Hematopoietic multipotent progenitor cell treated with erythropoietin and hydrocortisone succinate and interleukin-3 and kit ligand, for 6 days (in vitro differentiated cells): ENCODE data around the gene RSPO1.
A peak's percentile ranks its signal among the peaks of the same experiment; 100 is the strongest.
"Not testable (repeated sequence)": the region's sequence is repeated elsewhere in the genome, so short reads cannot be mapped to it uniquely, and the experiment has no call there.

Source experiments
- DNase-seq: peaks from one replicate; pipeline ENCODE4 v3.0.0-alpha.2; 2015

RSPO1 gene, protein sequence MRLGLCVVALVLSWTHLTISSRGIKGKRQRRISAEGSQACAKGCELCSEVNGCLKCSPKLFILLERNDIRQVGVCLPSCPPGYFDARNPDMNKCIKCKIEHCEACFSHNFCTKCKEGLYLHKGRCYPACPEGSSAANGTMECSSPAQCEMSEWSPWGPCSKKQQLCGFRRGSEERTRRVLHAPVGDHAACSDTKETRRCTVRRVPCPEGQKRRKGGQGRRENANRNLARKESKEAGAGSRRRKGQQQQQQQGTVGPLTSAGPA

DNA sequence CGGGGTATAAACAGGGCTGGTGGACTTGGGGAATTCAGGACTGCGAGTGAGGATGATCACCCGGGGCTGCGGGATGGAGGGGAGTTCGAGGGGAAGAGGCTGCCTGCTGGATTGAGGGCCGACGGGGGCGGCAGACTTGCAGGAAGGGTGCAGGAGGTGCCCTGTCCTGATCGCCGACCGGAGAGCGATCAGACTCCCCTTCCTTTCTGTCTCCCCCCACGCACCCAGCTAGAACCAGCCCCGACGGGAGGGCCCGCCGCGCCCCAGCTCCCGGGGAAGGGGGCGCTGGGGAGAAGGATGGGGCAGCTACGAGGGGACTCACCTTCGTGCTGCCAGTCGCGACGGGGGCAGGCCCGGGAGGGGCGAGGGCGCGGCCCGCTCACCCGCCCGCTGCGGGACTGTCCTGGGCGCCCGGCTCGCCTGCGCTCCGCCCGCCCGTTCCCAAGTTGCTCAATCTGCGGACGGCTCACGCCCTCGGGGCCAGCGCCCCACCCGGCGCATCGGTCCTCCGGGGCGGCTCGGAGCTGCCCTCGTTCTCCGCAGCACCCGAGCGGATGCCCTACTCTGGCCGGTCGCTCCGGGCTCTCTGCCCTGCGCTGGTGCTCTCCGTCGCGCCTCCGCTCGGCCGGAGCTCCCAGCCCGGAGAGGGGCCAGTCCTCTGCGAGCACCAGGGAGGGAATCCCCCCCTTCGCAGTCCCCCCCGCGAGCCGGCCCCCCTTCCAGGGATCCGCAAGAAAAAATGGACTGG is at the start of gene RSPO1:
TSS of gene RSPO1 (minus strand) at position 649 of the 748 bp plus-strand sequence. CDS start 5,231 bp downstream, outside the sequence.
- DNase-seq, result no peak

DNA sequence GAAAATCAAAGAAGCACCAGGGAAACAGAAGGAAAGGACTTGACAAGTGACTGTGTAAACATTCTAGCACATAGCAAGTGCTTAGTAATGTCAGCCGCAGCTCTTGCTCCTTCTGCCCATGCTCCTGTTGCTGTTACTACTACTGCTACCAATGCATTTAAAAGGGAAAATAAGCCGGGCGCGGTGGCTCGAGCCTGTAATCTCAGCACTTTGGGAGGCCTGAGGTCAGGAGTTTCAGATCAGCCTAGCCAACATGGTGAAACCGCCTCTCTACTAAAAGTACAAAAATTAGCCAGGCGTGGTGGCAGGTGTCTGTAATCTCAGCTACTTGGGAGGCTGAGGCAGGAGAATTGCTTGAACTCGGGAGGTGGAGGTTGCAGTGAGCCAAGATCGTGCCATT is 49.5 kb upstream of the RSPO1 start:
- DNase-seq, result not testable (repeated sequence)

DNA sequence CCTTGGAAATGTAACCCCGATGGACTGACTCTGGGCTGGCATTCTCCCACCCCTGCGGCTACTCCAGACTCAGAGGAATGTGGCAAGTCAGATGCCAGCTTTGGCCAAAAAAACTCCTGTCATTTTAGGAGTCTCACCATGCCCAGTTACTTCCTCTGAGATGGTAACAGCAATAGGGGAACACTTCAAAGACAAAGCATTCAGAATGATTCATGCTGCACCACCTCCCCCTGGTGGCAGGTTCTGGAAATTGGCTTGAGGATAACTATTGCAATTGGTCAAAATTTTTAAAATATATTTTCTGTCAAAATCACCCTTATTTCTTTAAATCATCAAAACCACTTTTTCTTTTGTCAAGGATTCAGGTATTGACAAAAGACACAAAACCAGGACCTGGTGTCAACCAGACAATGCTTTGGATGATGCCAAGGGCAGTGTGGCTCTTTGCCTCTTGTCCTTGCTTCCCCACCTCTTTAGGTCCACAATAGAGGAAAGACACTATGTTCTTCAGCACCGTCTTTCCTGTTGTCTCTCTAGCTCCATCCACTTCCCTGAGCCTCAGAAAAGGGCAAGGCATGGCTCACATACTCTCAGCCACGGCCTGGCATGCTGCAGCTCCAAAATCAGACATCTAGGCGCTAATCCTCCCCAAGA is 47.8 kb upstream of the RSPO1 start:
- peak; percentile 87 for DNase-seq

DNA sequence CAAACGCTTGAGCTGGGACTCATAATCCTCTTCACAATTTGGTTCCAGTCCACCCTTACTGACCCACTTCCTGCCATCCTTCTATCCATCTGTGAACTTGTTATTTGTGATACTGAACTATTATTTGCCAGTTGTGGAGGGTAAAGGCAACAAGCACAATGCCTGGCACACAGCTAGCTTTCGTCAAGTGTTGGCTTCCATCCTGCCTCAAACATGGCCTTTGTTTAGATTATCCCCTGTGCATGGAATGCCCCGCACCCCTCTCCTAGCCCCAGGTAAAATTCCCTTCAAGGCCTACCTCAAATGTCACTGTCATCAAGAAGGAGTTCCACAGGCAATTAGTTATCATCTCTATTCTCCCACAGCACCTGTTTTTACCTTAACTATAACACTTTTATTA is 46.2 kb upstream of the RSPO1 start:
- no peak for DNase-seq

DNA sequence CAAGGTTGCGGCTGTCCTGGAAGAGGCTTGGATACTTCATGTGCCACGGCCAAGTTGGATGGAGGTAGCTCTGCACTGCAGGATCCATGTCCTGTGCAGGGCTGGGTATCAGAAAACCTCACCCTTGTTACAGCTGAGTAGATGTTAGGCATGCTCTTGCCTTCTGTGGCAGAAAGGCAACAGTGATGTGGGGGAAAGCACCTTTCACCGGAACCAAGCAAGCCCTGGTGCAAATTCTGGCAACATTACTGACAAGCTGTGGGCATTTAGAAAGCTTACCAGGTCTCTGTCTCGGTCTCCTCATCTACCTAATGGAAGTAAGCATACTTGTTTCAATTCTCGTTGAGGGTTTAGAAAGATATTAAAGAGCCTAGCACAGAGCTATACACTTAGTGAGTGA is 43.1 kb upstream of the RSPO1 start:
- DNase-seq, result no peak

DNA sequence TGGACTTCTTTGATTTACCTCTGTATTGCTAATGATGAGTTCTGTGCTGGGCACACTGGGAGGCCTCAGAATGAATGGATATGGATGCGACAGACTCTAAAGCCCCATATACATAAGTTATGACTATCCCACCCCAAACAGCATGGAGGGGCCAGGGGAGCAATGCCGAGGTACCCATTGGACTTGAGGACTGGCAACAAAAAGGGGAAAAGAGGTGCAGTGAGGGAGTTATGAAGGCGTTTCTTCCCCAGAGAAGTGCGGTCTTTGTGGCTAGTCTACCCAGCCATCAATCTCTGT is 42.4 kb upstream of the RSPO1 start:
- no peak for DNase-seq

DNA sequence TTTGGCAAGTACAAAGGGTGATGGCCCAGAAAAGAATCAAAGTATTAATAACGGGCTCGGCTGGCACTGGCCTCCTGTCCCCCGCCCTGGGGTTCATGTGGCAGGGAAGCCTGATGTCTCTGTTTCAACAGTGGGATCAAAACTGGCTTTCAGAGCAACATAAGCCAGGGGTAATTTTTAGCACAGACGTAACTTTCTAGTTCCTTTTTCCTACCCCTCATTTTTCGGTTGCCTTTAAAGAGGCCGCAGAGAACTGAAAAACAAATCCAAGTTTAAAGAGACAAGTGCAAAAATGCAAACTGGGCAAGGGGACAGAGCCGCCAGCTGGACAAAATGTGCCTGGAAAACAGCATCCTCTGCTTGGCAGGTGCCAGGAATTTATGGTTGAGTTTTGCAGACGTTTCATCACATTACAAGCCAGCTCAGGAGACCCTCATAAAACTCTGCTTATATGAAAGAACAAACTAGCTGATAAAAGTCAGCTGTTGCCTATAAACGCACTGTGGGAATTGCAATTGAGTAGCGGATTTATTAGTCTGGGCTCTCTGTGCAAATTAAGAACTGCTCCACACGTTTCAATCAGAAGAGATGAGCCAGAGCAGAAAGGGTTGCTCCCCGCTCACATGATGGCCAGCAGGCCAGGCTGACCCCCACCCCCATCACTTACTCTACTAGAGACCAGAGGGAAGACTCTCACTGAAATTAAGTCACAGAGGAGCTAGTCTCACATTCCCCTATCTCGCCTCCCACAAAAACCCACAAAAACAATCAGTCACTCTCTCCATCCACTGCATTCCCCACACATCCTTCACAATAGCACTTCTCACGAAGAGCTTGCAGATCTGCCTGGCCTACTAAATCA is 41.8 kb upstream of the RSPO1 start:
- no peak for DNase-seq

DNA sequence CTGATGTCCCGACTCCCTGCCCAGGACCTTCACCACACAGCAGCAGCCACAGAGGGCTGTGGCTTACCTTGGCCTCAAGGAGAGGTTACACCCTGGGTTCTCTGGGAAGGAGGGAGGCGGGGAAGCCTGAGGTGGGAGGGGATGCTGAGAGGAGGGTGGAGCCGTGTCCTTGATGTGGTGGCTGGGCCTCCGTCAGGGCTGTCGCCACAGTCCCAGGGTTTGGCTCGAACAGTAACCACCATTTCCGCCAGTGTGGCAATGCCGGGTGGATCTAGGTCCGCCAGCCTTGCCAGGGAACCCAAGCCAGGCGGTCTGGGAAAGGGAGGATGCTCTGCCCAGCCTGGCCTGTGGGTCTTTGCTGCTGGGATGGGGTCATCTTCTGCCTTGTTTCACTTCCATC is 39.2 kb upstream of the RSPO1 start:
- DNase-seq, result no peak

DNA sequence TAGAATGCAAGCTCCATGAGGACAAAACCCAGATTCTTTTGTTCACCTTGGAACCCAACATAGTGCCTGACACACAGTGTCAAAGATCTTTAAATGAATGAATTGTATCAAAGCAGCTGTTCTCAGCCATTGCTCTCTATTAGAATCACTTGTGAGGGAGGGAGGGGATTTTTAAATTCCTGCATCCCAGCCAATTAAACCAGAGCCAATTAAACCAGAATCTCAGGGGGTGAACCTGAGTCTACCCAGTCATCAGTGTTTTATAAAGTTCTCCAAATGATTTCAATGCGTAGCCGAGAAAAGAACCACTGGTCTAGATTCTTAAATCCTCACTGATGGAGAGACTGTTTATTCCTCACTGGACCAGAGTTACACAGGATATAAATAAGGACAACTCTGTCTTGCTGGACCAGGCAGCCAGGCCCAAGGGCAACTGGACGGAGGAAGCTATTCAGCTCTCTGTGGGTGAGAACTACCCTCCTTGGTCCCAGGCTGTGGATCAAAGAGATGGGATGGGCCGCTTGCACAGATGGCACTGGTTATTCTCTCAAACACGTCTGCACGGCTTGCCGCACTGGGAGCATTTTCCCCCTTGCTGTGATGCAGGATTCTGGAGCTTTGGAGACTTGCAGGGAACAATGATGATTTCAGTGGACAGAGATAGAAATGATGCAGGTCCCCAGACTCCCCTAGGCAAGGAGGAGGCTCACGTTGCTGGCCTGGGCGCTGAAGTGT is 37.6 kb upstream of the RSPO1 start:
- DNase-seq, result no peak

DNA sequence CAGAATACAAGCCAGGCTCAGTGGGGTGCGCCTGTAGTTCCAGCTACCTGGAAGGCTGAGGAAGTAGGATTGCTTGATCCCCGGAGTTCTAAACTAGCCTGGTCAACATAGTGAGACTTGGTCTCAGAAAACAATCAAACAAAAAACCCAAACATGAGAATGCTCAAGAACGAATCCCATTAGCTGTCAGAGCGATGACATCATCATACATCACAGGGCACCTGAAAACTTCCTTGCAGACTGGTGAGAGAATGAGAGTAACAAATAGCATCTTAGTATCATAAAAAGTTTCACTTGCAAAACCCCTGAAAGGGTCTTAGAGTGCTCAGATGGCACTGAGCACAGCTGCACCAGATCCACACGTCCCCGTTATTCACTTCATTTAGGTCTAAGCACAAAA is 36.6 kb upstream of the RSPO1 start:
- no peak for DNase-seq

DNA sequence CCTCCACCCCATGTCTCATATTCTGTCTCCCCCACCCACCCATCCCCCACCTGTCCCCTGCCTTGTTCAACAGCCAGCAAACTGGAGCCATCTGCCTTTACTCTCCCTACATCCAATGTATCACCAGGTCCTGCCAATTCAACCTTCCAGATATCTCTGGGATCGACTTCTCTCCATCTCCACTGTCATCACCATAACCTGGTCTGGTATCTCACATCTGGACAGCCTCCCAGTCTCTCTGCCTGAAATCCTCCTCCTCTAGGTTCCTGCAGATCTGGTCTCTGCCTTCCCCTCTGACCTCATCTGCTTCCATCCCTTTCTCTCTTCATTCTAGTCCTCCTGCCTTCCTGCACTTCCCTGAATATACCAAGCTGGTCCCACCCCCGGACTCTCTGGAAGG is 35.4 kb upstream of the RSPO1 start:
- DNase-seq, result no peak

DNA sequence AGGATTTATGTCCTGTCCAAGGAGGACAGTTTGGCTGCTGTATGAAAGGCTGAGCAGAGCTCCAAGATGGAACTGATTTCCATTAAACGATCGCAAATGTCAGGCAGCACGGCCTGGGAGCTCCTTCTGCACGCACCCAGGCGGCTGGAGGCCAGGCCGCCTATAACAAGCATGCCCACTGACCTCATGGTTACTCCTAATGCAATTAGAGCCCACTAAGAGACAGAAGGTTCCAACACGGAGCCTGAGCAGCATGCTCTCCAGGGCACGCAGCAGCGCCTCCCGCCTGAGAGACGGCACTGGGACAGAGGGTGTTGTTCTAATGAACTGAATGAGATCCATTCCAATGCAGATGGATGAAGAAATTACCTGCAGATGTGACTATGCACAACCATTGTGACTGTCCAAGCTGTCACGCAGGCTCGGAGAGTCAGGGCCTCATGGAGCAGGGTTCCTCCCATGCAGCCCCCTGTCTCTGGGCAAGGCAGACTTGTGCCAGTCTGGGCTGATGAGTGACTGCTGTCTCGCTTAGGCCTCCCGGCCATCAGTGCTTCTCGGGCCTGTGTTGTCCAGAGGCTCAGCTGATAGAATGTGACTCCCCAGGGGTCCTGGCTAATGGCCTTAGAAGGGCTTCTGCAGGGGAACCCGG is 32.5 kb upstream of the RSPO1 start:
- no peak for DNase-seq

DNA sequence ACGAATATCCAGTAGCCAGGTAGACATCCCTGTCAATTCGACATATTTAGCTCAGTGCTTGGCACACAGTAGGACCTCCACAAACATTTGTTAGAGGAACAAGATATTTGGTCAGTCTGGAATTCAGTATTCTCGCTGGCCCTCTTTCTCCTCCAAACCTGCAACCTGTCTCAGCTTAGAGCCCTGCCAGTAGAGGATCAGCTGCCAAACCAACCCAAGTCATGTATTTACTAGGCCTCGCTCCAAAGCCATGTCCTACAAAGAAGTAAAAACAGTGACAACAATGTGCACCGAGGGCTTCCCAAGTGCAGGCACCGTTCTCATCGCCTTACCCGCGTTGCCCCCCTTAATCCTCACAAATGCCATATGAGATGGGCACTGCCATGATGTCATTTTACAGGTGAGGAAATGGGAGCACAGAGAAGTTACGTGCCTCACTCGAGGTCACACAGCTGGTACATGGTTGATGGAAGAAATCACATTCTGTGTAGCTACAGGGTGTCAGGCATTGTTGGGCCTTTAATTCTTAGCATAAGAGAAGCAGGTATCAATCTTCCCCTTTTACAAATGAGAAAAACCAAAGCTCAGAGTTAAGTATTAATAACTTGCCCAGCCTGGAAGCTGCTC is 31.7 kb upstream of the RSPO1 start:
- no peak for DNase-seq

DNA sequence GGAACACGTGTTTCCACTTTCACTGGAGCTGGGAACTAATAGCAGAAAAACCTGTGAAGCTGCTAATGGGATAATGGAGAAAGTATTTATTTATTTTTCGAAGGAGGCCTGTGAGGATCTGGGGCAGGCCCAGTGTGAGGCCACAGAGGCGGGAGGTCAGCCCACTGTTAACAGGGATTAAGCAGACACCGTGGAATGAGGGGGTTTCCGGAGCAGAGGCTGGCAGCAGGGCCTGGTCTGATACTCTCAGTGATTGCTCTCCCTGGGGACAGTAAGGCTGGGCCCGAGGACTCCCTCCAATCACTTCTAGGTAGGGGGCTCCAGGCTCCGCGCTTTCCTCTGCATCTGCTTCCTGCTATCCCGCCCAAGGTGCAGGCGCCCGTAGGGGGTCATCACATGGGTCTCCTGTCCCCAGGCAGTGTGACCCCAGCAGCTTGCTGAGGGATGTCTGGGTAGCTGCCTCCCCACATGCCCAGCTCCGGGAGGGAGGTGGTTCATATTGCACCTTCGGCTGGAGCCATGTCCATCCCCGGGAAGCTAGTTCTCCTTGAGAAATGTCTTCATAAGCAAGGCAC is 28.8 kb upstream of the RSPO1 start:
- DNase-seq, result no peak

DNA sequence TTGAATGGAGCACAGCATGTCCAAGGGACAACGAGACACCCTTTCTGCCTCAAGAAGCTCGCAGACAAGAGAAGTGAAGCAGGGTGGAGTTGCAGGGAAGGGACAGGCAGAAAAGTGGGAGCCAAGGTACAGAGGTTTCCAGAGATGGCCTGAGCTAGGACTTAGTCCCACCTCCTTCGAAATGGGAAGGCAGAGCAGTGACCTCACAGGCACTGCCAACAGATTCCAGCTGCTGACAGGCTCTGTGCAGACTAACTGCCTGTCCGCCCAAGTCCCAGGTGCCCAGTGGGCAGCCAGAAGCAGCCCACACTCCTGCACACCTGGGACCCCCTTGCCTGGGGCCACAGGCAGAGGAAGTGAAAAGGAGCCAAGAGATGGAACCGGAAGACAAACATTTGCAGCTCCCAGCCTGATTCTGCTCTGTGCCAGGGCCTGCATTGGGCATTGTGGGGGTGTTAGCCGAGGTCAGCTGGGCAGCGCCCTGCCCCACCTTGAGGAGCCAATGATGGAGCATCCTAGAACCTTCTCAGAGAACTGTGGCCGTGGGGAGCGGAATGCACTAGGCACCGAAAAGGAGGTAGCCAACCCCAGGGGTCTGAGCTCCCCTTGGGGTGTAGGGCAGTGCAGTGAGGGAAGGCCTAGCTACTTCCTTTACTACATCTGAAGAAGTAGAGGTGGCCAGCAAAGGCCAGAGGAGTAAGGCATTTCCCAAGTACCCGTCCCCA is 27.5 kb upstream of the RSPO1 start:
- no peak for DNase-seq

DNA sequence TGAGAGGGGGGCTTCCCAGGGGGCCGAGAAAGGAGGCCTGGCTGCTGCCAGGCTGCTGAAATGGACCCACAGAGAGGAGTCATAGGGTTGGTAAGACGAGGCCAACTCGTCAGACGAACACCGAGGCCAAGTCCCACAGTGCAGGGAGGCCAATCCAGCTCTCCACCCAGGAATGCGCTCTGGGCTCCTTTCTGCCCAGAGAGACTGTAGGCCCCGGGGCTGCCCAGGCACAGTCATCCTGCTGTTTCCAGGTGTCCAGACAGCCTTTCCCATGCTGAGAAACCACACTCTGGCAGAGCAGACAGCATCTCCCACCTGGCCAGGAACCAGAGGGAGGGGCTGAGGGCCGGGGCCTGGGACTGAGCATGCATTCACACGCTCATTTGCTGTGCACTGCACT is 26.7 kb upstream of the RSPO1 start:
- no peak for DNase-seq

DNA sequence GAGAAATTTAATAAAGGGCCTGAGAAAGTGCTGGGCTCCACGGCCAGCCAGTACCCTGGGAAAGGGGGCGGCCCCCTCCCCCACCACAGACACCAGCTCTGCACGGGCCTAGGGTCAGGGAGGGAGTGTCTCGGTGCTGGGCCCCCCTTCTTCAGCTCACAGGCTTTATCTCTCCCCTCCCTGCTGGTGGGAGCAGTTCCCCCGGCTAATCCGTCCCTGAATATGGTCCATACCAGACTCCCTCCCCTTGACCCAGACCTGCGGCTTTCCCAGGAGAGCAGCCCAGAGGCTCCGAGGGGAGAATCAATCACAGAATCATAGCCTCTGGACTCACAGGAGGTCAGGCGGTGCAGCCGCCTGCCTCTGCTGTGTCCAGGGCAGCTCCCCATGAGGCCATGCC is 26.0 kb upstream of the RSPO1 start:
- DNase-seq, result no peak

DNA sequence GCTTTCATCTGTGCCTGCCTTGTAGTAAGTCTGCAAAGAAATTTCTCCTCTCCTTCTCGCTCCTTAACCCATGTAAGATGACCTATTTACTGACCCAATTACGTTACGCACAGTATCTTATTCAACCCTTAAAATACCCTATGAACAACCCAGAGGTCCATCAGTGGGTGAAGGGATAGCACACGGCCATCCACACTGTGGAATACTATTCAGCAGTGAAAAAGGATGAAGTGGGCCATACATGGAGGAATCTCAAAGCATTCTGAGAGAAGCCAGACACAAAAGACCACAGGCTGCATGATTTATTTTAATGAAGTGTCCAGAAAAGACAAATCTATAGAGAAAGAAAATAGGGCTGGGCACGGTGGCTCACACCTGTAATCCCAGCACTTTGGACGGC is 23.8 kb upstream of the RSPO1 start:
- DNase-seq, result no peak

DNA sequence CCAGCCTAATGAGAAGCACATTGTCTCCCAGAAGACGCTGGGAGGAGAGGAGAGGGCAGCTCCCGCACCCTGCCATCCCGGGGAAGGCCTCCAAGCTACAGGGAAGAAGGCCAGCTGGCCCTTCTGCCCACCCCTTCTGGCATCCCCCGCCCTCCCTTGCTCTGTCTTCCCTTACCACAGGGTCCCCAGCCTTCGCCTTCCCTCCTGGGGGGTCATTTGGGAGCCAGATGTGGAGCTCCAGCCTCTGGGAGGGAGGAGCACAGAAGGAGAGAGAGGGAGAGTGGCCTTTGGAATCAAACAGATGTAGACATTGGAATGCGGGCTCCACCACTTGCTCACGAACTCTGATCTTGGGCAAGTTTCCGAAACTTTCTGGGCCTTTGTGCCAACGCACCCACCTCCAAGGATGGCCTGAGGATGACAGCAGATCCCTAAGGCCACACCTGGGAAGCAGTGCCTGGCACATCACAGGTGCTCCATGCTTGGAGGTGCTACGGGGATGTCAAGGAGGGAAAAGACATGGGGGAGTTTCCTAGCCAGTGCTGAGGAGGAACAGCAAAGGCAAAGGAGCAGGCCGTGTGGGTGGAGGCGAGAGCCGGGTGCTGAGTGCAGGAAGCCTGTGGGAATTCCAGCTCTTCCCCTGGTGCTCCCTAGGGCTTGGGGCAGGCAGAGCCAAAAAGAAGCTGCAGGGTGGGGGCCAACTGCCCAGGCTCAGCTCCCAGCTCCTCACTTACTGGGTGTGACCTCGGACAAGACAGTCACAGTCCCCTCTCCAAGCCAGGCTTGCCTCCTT is 23.1 kb upstream of the RSPO1 start:
- no peak for DNase-seq

DNA sequence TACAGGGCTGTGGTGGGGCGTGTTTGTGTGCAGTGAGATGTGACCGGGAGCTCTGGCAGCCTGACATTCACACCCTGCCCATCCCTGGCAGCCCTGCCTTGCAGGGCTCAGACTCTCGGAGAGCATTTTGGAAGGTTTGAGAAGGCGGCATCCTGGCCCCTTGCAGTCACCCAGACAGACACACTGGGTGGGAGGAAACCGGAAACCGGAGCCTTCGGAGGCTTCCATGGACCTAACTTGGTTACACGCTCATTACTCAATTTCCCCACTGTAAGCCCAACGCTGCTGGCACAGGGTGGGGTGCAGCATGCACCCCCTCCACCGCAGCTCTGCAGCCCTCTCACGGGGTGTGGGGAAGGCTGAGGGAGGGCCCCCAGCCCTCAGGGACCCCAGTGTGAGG is 22.2 kb upstream of the RSPO1 start:
- no peak for DNase-seq
